Body of pancreas (tissue), 4 donors: ENCODE results near the gene ZNF628.

ENCODE experiments used
- POLR2A ChIP-seq, 3 donors: fragments of 450-650 bp; IDR thresholded peaks; one replicate each; pipeline ENCODE4 v1.6.1; 2016; ENCODE audit warnings: antibody characterized with exemption in 3 of 3, mild to moderate bottlenecking in 2 of 3
- TF ChIP-seq, protein P1 (sequence below), 7 experiments: fragments of 450-650 bp in 4 of 7; fragments of 200-600 bp in 3 of 7; sonication (generic) in 3 of 7; IDR thresholded peaks; one replicate each; pipeline ENCODE4 v1.5.1; 2016 to 2019; ENCODE audit warnings: antibody characterized with exemption in 7 of 7

DNA sequence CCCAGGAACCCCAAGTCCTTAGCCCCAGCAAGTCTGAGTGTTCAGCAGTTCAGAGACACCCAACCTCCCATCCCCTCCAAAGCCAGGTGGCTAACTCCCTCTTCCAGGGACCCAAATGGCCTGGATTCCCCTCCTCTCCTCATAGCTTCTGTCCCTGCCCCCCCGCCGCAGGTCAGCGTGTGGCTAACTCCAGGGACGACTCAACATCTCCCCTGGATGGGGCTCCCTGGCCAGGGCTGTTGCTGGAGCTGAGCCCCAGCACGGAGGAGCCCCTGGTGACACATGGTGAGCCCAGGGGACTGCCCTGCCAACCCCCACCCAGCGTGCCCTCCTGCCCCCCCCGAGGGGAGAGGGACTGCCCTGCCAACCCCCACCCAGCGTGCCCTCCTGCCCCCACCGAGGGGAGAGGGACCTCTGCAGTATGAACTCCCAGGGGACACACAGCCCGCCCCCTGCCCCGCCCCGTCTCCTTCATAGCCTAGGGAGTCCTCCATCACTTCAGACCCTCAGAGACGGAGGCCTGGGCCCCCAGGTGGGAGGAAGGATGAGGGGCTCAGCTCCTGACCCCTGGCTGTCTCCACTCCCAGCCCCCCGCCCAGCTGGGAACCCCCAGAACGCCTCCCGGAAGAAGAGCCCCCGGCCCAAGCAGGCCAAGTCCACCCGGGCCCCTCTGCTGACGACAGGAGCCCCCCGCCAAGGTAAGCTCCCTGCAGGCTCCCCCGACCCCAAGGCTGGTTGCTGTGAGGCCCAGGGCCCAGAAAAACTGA, 13.5 kb downstream of the ZNF628 start:
- TF ChIP-seq POLR2A (IDR thresholded peaks at IDR 0.05): no peak
- TF ChIP-seq, protein P1, sequence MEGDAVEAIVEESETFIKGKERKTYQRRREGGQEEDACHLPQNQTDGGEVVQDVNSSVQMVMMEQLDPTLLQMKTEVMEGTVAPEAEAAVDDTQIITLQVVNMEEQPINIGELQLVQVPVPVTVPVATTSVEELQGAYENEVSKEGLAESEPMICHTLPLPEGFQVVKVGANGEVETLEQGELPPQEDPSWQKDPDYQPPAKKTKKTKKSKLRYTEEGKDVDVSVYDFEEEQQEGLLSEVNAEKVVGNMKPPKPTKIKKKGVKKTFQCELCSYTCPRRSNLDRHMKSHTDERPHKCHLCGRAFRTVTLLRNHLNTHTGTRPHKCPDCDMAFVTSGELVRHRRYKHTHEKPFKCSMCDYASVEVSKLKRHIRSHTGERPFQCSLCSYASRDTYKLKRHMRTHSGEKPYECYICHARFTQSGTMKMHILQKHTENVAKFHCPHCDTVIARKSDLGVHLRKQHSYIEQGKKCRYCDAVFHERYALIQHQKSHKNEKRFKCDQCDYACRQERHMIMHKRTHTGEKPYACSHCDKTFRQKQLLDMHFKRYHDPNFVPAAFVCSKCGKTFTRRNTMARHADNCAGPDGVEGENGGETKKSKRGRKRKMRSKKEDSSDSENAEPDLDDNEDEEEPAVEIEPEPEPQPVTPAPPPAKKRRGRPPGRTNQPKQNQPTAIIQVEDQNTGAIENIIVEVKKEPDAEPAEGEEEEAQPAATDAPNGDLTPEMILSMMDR (IDR thresholded peaks at IDR 0.05): no peak
